Keratinocyte (primary cell): ENCODE results near the gene AGTPBP1. TPM values are rescaled to one million over a fixed set of nuclear protein-coding genes. Genes with fewer than 3 reads are reported as not detected.

Source experiments
- DNase-seq: peaks from one replicate; pipeline ENCODE4 v3.0.0-alpha.2; 2011; ENCODE audit warnings: low read depth, missing footprints, low spot score
- FAIRE-seq: peaks from 2 replicates; lab custom pipeline; 2011; peaks lifted over from hg19 to GRCh38; lab: Jason Lieb, UNC
- H2AFZ ChIP-seq: 2 replicates; pipeline ENCODE4 v1.6.0; 2012; ENCODE audit warnings: low read length, control low read depth, inconsistent platforms; ENCODE audit not compliant: control insufficient read depth
- H3K27ac ChIP-seq: 2 replicates; pipeline ENCODE4 v1.5.1; 2011; ENCODE audit warnings: low read length; ENCODE audit not compliant: control insufficient read depth, insufficient read depth
- H3K27me3 ChIP-seq: 3 replicates; pipeline ENCODE4 v1.6.0; 2011; ENCODE audit warnings: low read length; ENCODE audit not compliant: control insufficient read depth, insufficient read depth; ENCODE audit errors: extremely low read depth
- H3K36me3 ChIP-seq, 2 experiments: 2 replicates in 1 of 2; 3 replicates in 1 of 2; pipeline ENCODE4 v1.5.1; 2011; ENCODE audit warnings: low read length in 2 of 2, mild to moderate bottlenecking in 1 of 2; ENCODE audit not compliant: control insufficient read depth in 2 of 2, insufficient read depth in 2 of 2; ENCODE audit errors: extremely low read depth in 1 of 2
- H3K4me1 ChIP-seq: 3 replicates; pipeline ENCODE4 v1.5.1; 2011; ENCODE audit warnings: low read length; ENCODE audit not compliant: control insufficient read depth, insufficient read depth; ENCODE audit errors: extremely low read depth
- H3K4me2 ChIP-seq: 3 replicates; pipeline ENCODE4 v1.6.0; 2011; ENCODE audit warnings: low read depth, low read length; ENCODE audit not compliant: control insufficient read depth, insufficient read depth; ENCODE audit errors: extremely low read depth
- H3K4me3 ChIP-seq, 3 experiments: fragments of 200-600 bp in 1 of 3; sonication (generic) in 1 of 3; 2 replicates in 2 of 3; 3 replicates in 1 of 3; pipeline ENCODE4 v1.5.1; 2011 to 2016; ENCODE audit warnings: low read length in 3 of 3, mild to moderate bottlenecking in 3 of 3, control low read depth in 2 of 3, inconsistent platforms in 1 of 3, low read depth in 1 of 3, mixed read lengths in 1 of 3, mixed run types in 1 of 3, moderate library complexity in 1 of 3; ENCODE audit not compliant: control insufficient read depth in 2 of 3, insufficient read depth in 2 of 3; ENCODE audit errors: extremely low read depth in 1 of 3
- H3K79me2 ChIP-seq: 2 replicates; pipeline ENCODE4 v1.6.0; 2012; ENCODE audit warnings: low read length; ENCODE audit not compliant: control insufficient read depth, insufficient read depth
- H3K9ac ChIP-seq: 3 replicates; pipeline ENCODE4 v1.6.0; 2011; ENCODE audit warnings: low read length; ENCODE audit not compliant: control insufficient read depth, insufficient read depth; ENCODE audit errors: extremely low read depth
- H3K9me1 ChIP-seq: 3 replicates; pipeline ENCODE4 v1.6.0; 2011; ENCODE audit warnings: low read length; ENCODE audit not compliant: control insufficient read depth, insufficient read depth; ENCODE audit errors: extremely low read depth
- H3K9me3 ChIP-seq: 2 replicates; pipeline ENCODE4 v1.5.1; 2012; ENCODE audit warnings: low read depth, low read length; ENCODE audit not compliant: control insufficient read depth
- H4K20me1 ChIP-seq: 3 replicates; pipeline ENCODE4 v1.6.0; 2011; ENCODE audit warnings: low read length; ENCODE audit not compliant: control insufficient read depth, insufficient read depth; ENCODE audit errors: extremely low read depth
- CTCF ChIP-seq, 3 experiments: IDR thresholded peaks in 1 of 3; conservative IDR thresholded peaks in 1 of 3; optimal IDR thresholded peaks in 1 of 3; 2 replicates in 2 of 3; 3 replicates in 1 of 3; pipeline versions ENCODE3 to v1.5.1; 2011; ENCODE audit warnings: low read length in 3 of 3, mild to moderate bottlenecking in 3 of 3, moderate library complexity in 2 of 3, control low read depth in 1 of 3, inconsistent platforms in 1 of 3; ENCODE audit not compliant: insufficient read depth in 2 of 3; ENCODE audit errors: extremely low read depth in 1 of 3
- EZH2 ChIP-seq: IDR thresholded peaks from one replicate; pipeline ENCODE4 v1.6.1; 2012; ENCODE audit warnings: inconsistent platforms, mild to moderate bottlenecking, low read length, moderate library complexity
- dilution Hi-C: fragments of 300-500 bp; cut with MboI; formaldehyde crosslinking; loops from one replicate; pipeline ENCODE4 v1.7.0; 2020; ENCODE audit warnings: low sequenced_read_pairs; ENCODE audit not compliant: extremely low pct_ligation_motif_present
- polyA plus RNA-seq, 5 experiments: library from polyadenylated mRNA; depleted of rRNA in 3 of 5; stranded (reverse) in 3 of 5; stranded (forward) in 1 of 5; unstranded in 1 of 5; fragments of >200 nt; gene quantifications; 1 replicate in 1 of 5; 2 replicates in 3 of 5; 3 replicates in 1 of 5; pipeline versions ENCODE4 v1.2.1 to v1.2.3, GENCODE V29; 2011 to 2012; ENCODE audit warnings: missing spikeins in 2 of 5, low read depth in 1 of 5, low replicate concordance in 1 of 5

Gene AGTPBP1
- polyA plus RNA-seq, 1 donor (not counting 4 experiments of a cell fraction or from before 2014, with no cell fraction given): 11.1 TPM

GRCh38 chr9:85653153-85653552 is 88.6 kb downstream of the AGTPBP1 start:
- no peak overlapping the region for H3K27ac ChIP-seq
- H3K9me1 ChIP-seq: no peaks in the 10 kb centered on the region
- H3K4me3 ChIP-seq: no peak overlapping the region
- no peak overlapping the region for H3K9ac ChIP-seq
- H3K4me1 ChIP-seq: no peaks in the 10 kb centered on the region
- dilution Hi-C loops: no loop called here
- H2AFZ ChIP-seq: no peak overlapping the region
- no peaks in the 10 kb centered on the region for H3K9me3 ChIP-seq
- H3K79me2 ChIP-seq: no peaks in the 10 kb centered on the region
- FAIRE-seq (no peak), DNase-seq (no peak)
- no peaks in the 10 kb centered on the region for H3K36me3 ChIP-seq
- TF ChIP-seq CTCF (optimal IDR thresholded peaks at IDR 0.05 in 1 of 3, IDR thresholded peaks at IDR 0.05 in 1 of 3, conservative IDR thresholded peaks at IDR 0.05 in 1 of 3; ENCODE audit: extremely low read depth in 1 of 3, insufficient read depth in 2 of 3, low read length in 3 of 3): no peak
- no peak for TF ChIP-seq EZH2
- no peak overlapping the region for H3K4me2 ChIP-seq
- no peaks in the 10 kb centered on the region for H4K20me1 ChIP-seq
- H3K27me3 ChIP-seq: no peaks in the 10 kb centered on the region

DNA sequence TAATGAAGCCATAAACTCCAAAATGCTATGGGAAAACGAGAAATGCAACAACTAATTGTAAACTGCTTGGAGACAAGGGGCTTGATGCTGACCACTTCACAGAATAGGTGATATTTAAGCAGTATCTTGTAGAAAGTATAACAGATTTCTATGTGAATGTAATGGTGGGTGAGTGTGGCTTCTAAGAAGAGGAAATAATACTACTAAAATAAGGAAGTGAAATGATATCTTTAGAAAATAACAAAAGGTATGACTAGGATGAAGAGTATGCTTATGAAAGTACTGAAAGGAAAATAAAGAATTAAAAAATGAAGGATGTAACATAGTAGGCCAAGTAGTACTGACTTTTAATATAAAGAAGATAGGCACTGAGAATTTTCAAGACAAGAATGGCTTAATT is 94.2 kb downstream of the AGTPBP1 start:
- Histone ChIP-seq H2AFZ (no peak overlapping the region), H3K9me3 (no peaks in the 10 kb centered on the region), H3K36me3 (no peaks in the 10 kb centered on the region), H3K27me3 (no peaks in the 10 kb centered on the region), H3K4me1 (no peaks in the 10 kb centered on the region), H3K27ac (no peak overlapping the region), H3K4me2 (no peak overlapping the region), H4K20me1 (no peaks in the 10 kb centered on the region), H3K79me2 (no peaks in the 10 kb centered on the region), H3K9ac (no peak overlapping the region), H3K4me3 (no peak overlapping the region), H3K9me1 (no peaks in the 10 kb centered on the region)
- no peak for FAIRE-seq
- no peak for DNase-seq
- dilution Hi-C loops: no loop called here
- TF ChIP-seq EZH2: no peak
- TF ChIP-seq CTCF (optimal IDR thresholded peaks at IDR 0.05 in 1 of 3, IDR thresholded peaks at IDR 0.05 in 1 of 3, conservative IDR thresholded peaks at IDR 0.05 in 1 of 3; ENCODE audit: extremely low read depth in 1 of 3, insufficient read depth in 2 of 3, low read length in 3 of 3): no peak
